GM18870 (cell line): Measurements from ENCODE around the gene GCAT.

ENCODE experiments used
- ATAC-seq: cut with Tn5 transposase; IDR thresholded peaks from one replicate; pipeline ENCODE4 v1.9.1; 2021; ENCODE audit warnings: moderate library complexity; ENCODE audit not compliant: unreplicated experiment

The GCAT gene

GRCh38 chr22:37842015-37842793 lies 34.5 kb downstream of the GCAT start:
- no peak for ATAC-seq

- ATAC-seq: peak; percentile 25
These were observed 36.0 kb downstream of the GCAT start for GRCh38 chr22:37843741-37844089.

GRCh38 chr22:37844904-37845329 lies 37.2 kb downstream of the GCAT start:
- no peak for ATAC-seq

DNA sequence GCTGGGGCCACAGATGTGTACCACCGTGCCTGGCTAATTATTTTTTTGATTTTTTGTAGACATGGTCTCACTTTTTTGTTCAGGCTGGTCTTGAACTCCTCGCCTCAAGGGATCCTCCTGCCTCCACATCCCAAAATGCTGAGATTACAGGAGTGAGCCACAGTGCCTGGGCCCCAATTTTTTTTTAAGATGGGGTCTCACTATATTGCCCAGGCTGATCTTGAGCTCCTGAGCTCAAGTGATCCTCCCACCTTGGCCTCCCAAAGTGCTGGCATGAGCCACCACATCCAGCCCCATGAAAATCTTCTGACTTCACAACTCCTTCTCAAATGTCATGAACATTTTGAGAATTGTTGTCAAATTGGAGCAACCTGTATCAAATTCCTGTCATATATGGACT lies 38.7 kb downstream of the GCAT start:
- no peak for ATAC-seq

- no peak for ATAC-seq
These were observed 40.9 kb downstream of the GCAT start for GRCh38 chr22:37848587-37849088.

DNA sequence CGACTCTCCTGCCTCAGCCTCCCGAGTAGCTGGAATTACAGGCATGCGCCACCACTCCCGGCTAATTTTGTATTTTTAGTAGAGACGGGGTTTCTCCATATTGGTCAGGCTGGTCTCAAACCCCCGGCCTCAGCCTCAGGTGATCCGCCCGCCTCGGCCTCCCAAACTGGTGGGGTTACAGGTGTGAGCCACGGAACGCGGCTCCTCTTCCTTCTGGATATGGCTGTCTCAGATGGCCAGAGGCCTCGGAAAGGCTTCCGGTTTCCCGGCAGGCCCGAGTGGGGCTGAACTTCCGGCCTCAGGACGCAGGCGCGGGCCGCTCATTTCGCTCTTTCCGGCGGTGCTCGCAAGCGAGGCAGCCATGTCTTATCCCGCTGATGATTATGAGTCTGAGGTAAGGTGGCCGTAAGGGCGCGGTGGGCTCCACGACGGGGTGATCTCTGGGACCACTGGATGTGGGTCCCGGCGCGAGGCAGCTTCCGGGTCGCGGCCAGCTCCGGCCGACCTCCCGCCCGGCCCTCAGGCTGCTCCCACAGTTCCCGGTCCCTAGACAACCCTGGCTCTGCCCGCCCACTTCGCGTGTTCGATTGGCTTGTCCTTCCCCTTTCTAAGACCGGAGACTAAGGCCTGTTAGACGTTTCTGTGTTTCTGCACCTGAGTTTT lies 41.5 kb downstream of the GCAT start, which contains the start of gene EIF3L:
EIF3L (plus strand) TSS at position 331 of the 663 bp plus-strand sequence; CDS start at position 362, 31 bp downstream.
- no peak for ATAC-seq

- ATAC-seq: no peak
These were observed 43.1 kb downstream of the GCAT start for GRCh38 chr22:37850801-37851200.

DNA sequence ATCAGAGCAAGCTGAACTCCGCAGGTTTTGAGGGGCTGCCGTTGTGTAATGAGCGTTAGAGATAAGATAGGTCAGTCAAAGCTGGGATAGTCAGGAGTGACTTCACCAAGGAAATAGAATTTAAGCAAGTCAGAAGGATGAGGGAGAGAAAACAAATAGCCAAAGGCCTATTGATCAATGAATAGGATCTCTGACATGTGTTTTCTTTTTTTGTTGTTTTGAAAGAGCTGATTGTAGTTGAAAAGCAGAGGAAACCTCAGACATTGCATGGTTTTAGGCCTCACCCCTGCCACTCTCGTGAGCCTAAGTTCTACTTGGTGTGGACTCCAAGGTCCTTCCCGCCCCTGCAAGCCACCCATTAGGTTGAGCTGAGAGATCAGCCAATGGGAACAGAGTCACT lies 44.7 kb downstream of the GCAT start:
- no peak for ATAC-seq

- no peak for ATAC-seq
These were observed 47.2 kb downstream of the GCAT start for GRCh38 chr22:37854946-37855345.

GRCh38 chr22:37855462-37855861 lies 47.7 kb downstream of the GCAT start:
- no peak for ATAC-seq

DNA sequence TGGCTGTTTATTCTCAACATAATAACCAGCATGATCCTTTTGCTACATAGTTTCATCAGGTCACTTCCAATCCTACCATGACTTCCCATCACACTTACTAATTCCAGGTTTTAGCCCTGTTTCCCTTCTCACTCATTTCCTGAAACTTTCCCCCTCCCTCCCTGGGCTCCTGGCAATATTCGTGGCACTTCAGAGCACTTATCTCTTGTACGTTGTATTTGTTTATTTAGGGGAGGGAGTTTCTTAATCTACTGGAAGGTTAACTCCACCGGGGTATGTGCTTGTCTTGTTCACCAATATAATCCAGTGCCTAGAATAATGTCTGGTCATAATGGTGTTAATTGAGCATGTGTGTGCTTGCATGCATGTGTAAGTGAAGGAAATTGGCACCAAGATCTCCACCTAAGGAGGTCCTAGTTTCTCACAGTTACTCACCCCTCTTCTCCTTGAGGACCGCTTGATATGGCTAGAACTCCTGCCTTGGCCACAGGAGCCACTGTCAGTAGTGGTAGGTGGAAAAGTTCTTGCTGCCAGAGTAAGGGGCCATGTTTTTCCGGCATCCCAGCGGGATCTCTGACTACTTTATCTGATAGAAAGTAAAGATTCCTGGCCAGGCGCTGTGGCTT lies 53.2 kb downstream of the GCAT start:
- no peak for ATAC-seq

GRCh38 chr22:37862570-37863325 lies 55.0 kb downstream of the GCAT start:
- ATAC-seq: no peak

- no peak for ATAC-seq
These were observed 57.8 kb downstream of the GCAT start for GRCh38 chr22:37865510-37865909.
